SK-N-SH (cell line): ENCODE results near the gene SLC12A9. TPM values are rescaled to one million over a fixed set of nuclear protein-coding genes. Genes with fewer than 3 reads are reported as not detected.
A peak's percentile ranks its signal among the peaks of the same experiment; 100 is the strongest.

Experiments used
- CTCF ChIA-PET: fragments of 300-600, 350-600 bp; formaldehyde crosslinking; extraction: SDS; loops from one replicate; lab custom pipeline; 2021; lab: Yijun Ruan, JAX
- POLR2A ChIA-PET: fragments of 350-600 bp; sonication (Branson Sonifier 250); formaldehyde crosslinking; extraction: SDS; loops from one replicate; lab custom pipeline; 2020; ENCODE audit warnings: antibody characterized with exemption, inconsistent platforms; lab: Yijun Ruan, JAX
- DNase-seq: peaks from one replicate; pipeline ENCODE4 v3.0.0; 2012
- H2AFZ ChIP-seq: fragments of 200-600 bp; sonication (generic); 2 replicates; pipeline ENCODE4 v1.8.1; 2016; ENCODE audit warnings: antibody characterized with exemption, mild to moderate bottlenecking, low read depth
- H3F3A ChIP-seq: fragments of 200-600 bp; sonication (generic); replicated peaks from 2 replicates; pipeline ENCODE3; 2016; ENCODE audit warnings: antibody characterized with exemption, mild to moderate bottlenecking; ENCODE audit not compliant: insufficient read depth
- H3K27ac ChIP-seq, 2 experiments: fragments of 200-500 bp in 1 of 2; fragments of 200-600 bp in 1 of 2; sonication (Bioruptor generic) in 1 of 2; sonication (generic), shearing (Covaris generic) in 1 of 2; 2 replicates each; pipeline versions ENCODE4 v1.5.1 to v1.6.1; 2014 to 2016; ENCODE audit warnings: low read depth in 2 of 2, inconsistent platforms in 1 of 2, low read length in 1 of 2, mild to moderate bottlenecking in 1 of 2, mixed read lengths in 1 of 2
- H3K27me3 ChIP-seq: fragments of 200-600 bp; sonication (generic), shearing (Covaris generic); 2 replicates; pipeline ENCODE4 v1.6.1; 2016; ENCODE audit warnings: mixed run types; ENCODE audit not compliant: insufficient read depth
- H3K36me3 ChIP-seq, 2 experiments: fragments of 200-500 bp in 1 of 2; fragments of 200-600 bp in 1 of 2; sonication (Bioruptor generic) in 1 of 2; sonication (generic) in 1 of 2; replicated peaks in 1 of 2; 2 replicates each; pipeline versions ENCODE3 to v1.5.1; 2014 to 2016; ENCODE audit warnings: low read length in 1 of 2, mild to moderate bottlenecking in 1 of 2; ENCODE audit not compliant: insufficient read depth in 2 of 2, control insufficient read depth in 1 of 2
- H3K4me1 ChIP-seq, 2 experiments: fragments of 200-500 bp in 1 of 2; fragments of 200-600 bp in 1 of 2; sonication (Bioruptor generic) in 1 of 2; sonication (generic), shearing (Covaris generic) in 1 of 2; 2 replicates each; pipeline versions ENCODE4 v1.5.1 to v1.6.1; 2014 to 2016; ENCODE audit warnings: low read depth in 1 of 2, low read length in 1 of 2, mixed run types in 1 of 2; ENCODE audit not compliant: insufficient read depth in 2 of 2, control insufficient read depth in 1 of 2
- H3K4me2 ChIP-seq: fragments of 200-600 bp; sonication (generic), shearing (Covaris generic); 2 replicates; pipeline ENCODE4 v1.6.1; 2017; ENCODE audit warnings: mixed run types
- H3K4me3 ChIP-seq, 2 experiments: fragments of 200-500 bp in 1 of 2; fragments of 200-600 bp in 1 of 2; sonication (Bioruptor generic) in 1 of 2; sonication (generic), shearing (Covaris generic) in 1 of 2; 2 replicates each; pipeline versions ENCODE4 v1.5.1 to v1.8.1; 2014 to 2016; ENCODE audit warnings: low read depth in 2 of 2, inconsistent platforms in 1 of 2, low read length in 1 of 2, mild to moderate bottlenecking in 1 of 2, mixed read lengths in 1 of 2, moderate library complexity in 1 of 2
- H3K79me2 ChIP-seq: fragments of 200-600 bp; sonication (generic); 2 replicates; pipeline ENCODE4 v1.8.1; 2017; ENCODE audit warnings: mild to moderate bottlenecking; ENCODE audit not compliant: insufficient read depth
- H3K9ac ChIP-seq: fragments of 200-600 bp; sonication (generic); 2 replicates; pipeline ENCODE4 v1.6.1; 2017; ENCODE audit warnings: mixed run types
- H3K9me2 ChIP-seq: fragments of 200-600 bp; sonication (generic); 2 replicates; pipeline ENCODE4 v1.6.1; 2017; ENCODE audit warnings: mixed run types
- H3K9me3 ChIP-seq: fragments of 200-600 bp; sonication (generic); 2 replicates; pipeline ENCODE4 v1.6.1; 2017; ENCODE audit warnings: mixed run types, mild to moderate bottlenecking, moderate library complexity
- H4K20me1 ChIP-seq: fragments of 200-600 bp; sonication (generic); 2 replicates; pipeline ENCODE4 v1.6.1; 2017; ENCODE audit warnings: mild to moderate bottlenecking, mixed run types; ENCODE audit not compliant: insufficient read depth
- CHD2 ChIP-seq: fragments of 150-350 bp; IDR thresholded peaks from 2 replicates; pipeline ENCODE4 v1.6.1; 2018; ENCODE audit warnings: low read length; ENCODE audit not compliant: partially characterized antibody
- ELF1 ChIP-seq: IDR thresholded peaks from 2 replicates; pipeline ENCODE4 v1.4.0; 2012
- EZH2phosphoT487 ChIP-seq: fragments of 200-600 bp; sonication (generic); IDR thresholded peaks from 2 replicates; pipeline ENCODE4 v1.6.1; 2017; ENCODE audit warnings: low read depth, mixed run types, mild to moderate bottlenecking, antibody characterized with exemption, moderate library complexity, borderline replicate concordance
- FOXJ3 ChIP-seq: sonication (generic); formaldehyde crosslinking; IDR thresholded peaks from 2 replicates; pipeline ENCODE4 v1.5.1; 2020; ENCODE audit warnings: mild to moderate bottlenecking, missing genetic modification reagents
- FOXM1 ChIP-seq: IDR thresholded peaks from 2 replicates; pipeline ENCODE4 v1.4.0; 2012; ENCODE audit warnings: low read depth, mild to moderate bottlenecking
- GABPA ChIP-seq: IDR thresholded peaks from 2 replicates; pipeline ENCODE4 v1.4.0; 2012; ENCODE audit warnings: low read depth, mild to moderate bottlenecking
- GATA2 ChIP-seq: sonication (generic); formaldehyde crosslinking; IDR thresholded peaks from 2 replicates; pipeline ENCODE4 v1.5.0; 2020; ENCODE audit warnings: mild to moderate bottlenecking, missing genetic modification reagents
- MXI1 ChIP-seq: IDR thresholded peaks from 2 replicates; pipeline ENCODE4 v1.6.1; 2012; ENCODE audit warnings: mild to moderate bottlenecking, low read depth, low read length, improper control_type of control experiment
- NFIC ChIP-seq: IDR thresholded peaks from 2 replicates; pipeline ENCODE4 v1.4.0; 2012; ENCODE audit warnings: borderline replicate concordance
- NRF1 ChIP-seq: IDR thresholded peaks from 2 replicates; pipeline ENCODE4 v1.6.1; 2012; ENCODE audit warnings: low read depth, mild to moderate bottlenecking, low read length
- POLR2AphosphoS5 ChIP-seq: IDR thresholded peaks from 2 replicates; pipeline ENCODE4 v1.6.1; 2012; ENCODE audit warnings: low read depth, low read length
- RAD21 ChIP-seq: IDR thresholded peaks from 2 replicates; pipeline ENCODE4 v1.6.1; 2012; ENCODE audit warnings: mild to moderate bottlenecking, low read length
- RFX5 ChIP-seq: IDR thresholded peaks from 2 replicates; pipeline ENCODE4 v1.6.1; 2012; ENCODE audit warnings: mild to moderate bottlenecking, improper control_type of control experiment, low read length
- RXRA ChIP-seq: IDR thresholded peaks from 2 replicates; pipeline ENCODE4 v1.4.0; 2012; ENCODE audit warnings: low read depth, mild to moderate bottlenecking, borderline replicate concordance
- SIN3A ChIP-seq: IDR thresholded peaks from 2 replicates; pipeline ENCODE4 v1.6.1; 2012; ENCODE audit warnings: low read depth, mild to moderate bottlenecking, low read length, moderate library complexity, borderline replicate concordance
- TAF1 ChIP-seq: IDR thresholded peaks from 2 replicates; pipeline ENCODE4 v1.6.1; 2012; ENCODE audit warnings: low read depth, mild to moderate bottlenecking, low read length, moderate library complexity, borderline replicate concordance
- YY1 ChIP-seq: IDR thresholded peaks from 2 replicates; pipeline ENCODE4 v1.4.0; 2012; ENCODE audit warnings: low read depth, mild to moderate bottlenecking
- WGBS: methylation state at CpG from one replicate; pipeline ENCODE4 v1.1.6; 2017; ENCODE audit warnings: low lambda C conversion rate; 5-methylcytosine and 5-hydroxymethylcytosine counted together
- polyA plus RNA-seq, 3 experiments: library from polyadenylated mRNA; depleted of rRNA; stranded (reverse); fragments of >200 nt; gene quantifications; 2 replicates each; pipeline ENCODE4 v1.2.3, GENCODE V29; 2012
- TF ChIP-seq, protein P1 (sequence below): IDR thresholded peaks from 2 replicates; pipeline ENCODE4 v1.4.0; 2012; ENCODE audit warnings: low read depth
- TF ChIP-seq, protein P2 (sequence below): IDR thresholded peaks from 2 replicates; pipeline ENCODE4; 2012
- TF ChIP-seq, protein P3 (sequence below): fragments of 200-600 bp; sonication (generic); IDR thresholded peaks from 2 replicates; pipeline ENCODE4 v1.6.1; 2017; ENCODE audit warnings: antibody characterized with exemption, mild to moderate bottlenecking, moderate library complexity

The SLC12A9 gene
- polyA plus RNA-seq, 1 of the 3 experiments (the other 2 are of a cell fraction): 29.7 TPM

DNA sequence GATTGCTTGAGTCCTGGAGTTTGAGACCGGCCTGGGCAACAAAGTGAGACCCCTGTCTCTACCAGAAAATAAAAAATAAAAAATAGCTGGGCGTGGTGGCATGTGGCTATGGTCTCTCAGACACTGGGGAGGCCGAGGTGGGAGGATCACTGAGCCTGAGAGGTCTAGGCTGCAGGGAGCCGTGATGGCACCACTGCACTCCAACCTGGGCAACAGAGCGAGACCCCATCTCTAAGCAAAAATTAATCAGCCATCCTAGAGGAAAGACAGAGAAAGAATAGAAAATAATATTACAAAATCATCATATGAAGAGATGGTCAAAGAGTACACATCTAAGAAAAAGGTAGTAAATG lies 20.3 kb upstream of the SLC12A9 start:
- 69% methylated on average over 5 of the region's 5 CpGs for WGBS
- Histone ChIP-seq H3K79me2 (no peaks in the 10 kb centered on the region), H3K9ac (no peak overlapping the region), H3K4me3 (no peak overlapping the region), H3K4me1 (peaks cover 0 to 2% of the 10 kb centered on the region in 2 experiments; a peak in 1 of 4 replicates), H3K27me3 (no peaks in the 10 kb centered on the region), H3K9me2 (no peaks in the 10 kb centered on the region), H3K9me3 (no peaks in the 10 kb centered on the region), H4K20me1 (no peaks in the 10 kb centered on the region), H3K4me2 (no peak overlapping the region), H2AFZ (no peak overlapping the region), H3K36me3 (no peaks in the 10 kb centered on the region), H3F3A (no peaks in the 10 kb centered on the region), H3K27ac (no peak overlapping the region)
- DNase-seq: no peak
- ChIA-PET CTCF (interaction anchor here (0.6 to 17.1 kb wide), 7 partner anchors 15 to 403 kb away, joined by 3 to 220 read pairs (median 10); partner anchors contain the start of genes POP7, SLC12A9 and ZCWPW1), POLR2A (no interaction called here)
- TF ChIP-seq MXI1 (no peak), RAD21 (no peak), ELF1 (no peak), SIN3A (no peak), RFX5 (no peak), YY1 (no peak), NFIC (no peak), EZH2phosphoT487 (no peak)
- TF ChIP-seq, protein P1, sequence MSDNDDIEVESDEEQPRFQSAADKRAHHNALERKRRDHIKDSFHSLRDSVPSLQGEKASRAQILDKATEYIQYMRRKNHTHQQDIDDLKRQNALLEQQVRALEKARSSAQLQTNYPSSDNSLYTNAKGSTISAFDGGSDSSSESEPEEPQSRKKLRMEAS: no peak

DNA sequence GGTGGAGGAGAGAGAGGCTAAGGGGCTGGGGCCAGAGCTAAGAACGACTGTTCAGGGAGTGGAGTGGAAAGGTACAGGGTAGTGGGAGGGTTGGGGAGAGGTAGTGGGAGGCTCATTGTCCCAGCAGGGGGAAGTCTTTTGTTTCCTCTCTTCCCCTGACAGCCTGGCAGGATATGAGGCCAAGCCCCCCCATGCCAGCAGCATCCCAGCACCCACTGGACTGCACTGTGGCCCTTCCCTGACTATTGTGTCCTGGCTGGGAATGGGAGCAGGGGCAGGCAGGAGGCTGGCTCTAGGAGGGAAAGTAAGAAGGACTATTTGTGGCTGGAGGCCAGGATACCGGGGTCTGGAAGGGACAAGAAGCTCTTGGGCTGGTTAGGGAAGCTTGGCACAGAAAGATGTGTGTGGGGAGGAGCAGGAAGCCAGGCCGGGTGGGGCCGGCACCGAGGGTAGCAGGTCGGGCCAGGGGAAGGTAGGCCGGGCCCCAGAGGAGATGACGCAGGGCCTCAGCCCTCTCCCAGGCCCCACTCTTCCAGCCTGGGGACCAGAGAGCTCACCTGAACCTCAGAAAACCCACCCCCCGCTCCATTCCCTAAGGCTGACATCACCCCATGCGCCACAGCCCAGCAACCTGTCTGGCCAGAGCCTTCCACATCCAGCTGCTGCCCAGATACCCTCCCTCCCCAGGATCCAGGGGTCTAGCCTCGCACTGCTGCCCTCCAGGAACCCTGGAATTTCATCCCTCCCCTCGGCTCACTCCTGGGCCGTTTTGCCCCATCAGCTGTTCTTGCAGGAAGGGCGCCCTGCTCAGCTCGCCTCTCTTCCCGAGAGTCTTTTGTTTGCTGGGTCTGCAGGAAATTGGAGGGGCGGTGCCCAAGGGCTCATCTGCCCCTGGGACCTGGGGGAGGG lies 16.4 kb upstream of the SLC12A9 start:
- H3K27ac ChIP-seq: no peak overlapping the region
- no peaks in the 10 kb centered on the region for H3K4me1 ChIP-seq
- no peaks in the 10 kb centered on the region for H4K20me1 ChIP-seq
- POLR2A ChIA-PET: interaction anchor here (0.6 kb wide), 2 partner anchors 184 to 234 kb away, joined by 3 read pairs; no protein-coding TSS in a partner anchor
- no peaks in the 10 kb centered on the region for H3F3A ChIP-seq
- no peaks in the 10 kb centered on the region for H3K9me3 ChIP-seq
- no peaks in the 10 kb centered on the region for H3K36me3 ChIP-seq
- no peak overlapping the region for H3K4me3 ChIP-seq
- H3K9ac ChIP-seq: no peak overlapping the region
- H3K9me2 ChIP-seq: no peaks in the 10 kb centered on the region
- 91% methylated on average over 17 of the region's 17 CpGs for WGBS
- no peak for TF ChIP-seq NRF1
- TF ChIP-seq SIN3A: no peak
- TF ChIP-seq CHD2: no peak
- TF ChIP-seq POLR2AphosphoS5: no peak
- no peak for TF ChIP-seq FOXJ3
- TF ChIP-seq GATA2 (CRISPR knock-in tag): no peak
- no peak for TF ChIP-seq YY1
- no peak for TF ChIP-seq FOXM1
- no peak for TF ChIP-seq EZH2phosphoT487
- TF ChIP-seq, protein P2, sequence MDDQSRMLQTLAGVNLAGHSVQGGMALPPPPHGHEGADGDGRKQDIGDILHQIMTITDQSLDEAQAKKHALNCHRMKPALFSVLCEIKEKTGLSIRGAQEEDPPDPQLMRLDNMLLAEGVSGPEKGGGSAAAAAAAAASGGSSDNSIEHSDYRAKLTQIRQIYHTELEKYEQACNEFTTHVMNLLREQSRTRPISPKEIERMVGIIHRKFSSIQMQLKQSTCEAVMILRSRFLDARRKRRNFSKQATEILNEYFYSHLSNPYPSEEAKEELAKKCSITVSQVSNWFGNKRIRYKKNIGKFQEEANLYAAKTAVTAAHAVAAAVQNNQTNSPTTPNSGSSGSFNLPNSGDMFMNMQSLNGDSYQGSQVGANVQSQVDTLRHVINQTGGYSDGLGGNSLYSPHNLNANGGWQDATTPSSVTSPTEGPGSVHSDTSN: no peak
- no peak for TF ChIP-seq GABPA
- TF ChIP-seq, protein P3, sequence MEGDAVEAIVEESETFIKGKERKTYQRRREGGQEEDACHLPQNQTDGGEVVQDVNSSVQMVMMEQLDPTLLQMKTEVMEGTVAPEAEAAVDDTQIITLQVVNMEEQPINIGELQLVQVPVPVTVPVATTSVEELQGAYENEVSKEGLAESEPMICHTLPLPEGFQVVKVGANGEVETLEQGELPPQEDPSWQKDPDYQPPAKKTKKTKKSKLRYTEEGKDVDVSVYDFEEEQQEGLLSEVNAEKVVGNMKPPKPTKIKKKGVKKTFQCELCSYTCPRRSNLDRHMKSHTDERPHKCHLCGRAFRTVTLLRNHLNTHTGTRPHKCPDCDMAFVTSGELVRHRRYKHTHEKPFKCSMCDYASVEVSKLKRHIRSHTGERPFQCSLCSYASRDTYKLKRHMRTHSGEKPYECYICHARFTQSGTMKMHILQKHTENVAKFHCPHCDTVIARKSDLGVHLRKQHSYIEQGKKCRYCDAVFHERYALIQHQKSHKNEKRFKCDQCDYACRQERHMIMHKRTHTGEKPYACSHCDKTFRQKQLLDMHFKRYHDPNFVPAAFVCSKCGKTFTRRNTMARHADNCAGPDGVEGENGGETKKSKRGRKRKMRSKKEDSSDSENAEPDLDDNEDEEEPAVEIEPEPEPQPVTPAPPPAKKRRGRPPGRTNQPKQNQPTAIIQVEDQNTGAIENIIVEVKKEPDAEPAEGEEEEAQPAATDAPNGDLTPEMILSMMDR: no peak
- TF ChIP-seq RXRA: no peak
- no peak for TF ChIP-seq TAF1
- no peak for TF ChIP-seq MXI1
- no peaks in the 10 kb centered on the region for H3K79me2 ChIP-seq
- no peak overlapping the region for H2AFZ ChIP-seq
- H3K27me3 ChIP-seq: no peaks in the 10 kb centered on the region
- CTCF ChIA-PET: interaction anchor here (0.7 to 17.1 kb wide), 6 partner anchors 10 to 271 kb away, joined by 3 to 220 read pairs (median 6); partner anchors contain the start of genes EPHB4 and SLC12A9
- H3K4me2 ChIP-seq: no peak overlapping the region
- DNase-seq: peak; percentile 36
